Measurements from ENCODE around the gene MUSTN1. TPM values are rescaled to one million over a fixed set of nuclear protein-coding genes. Genes with fewer than 3 reads are reported as not detected.
A peak's percentile ranks its signal among the peaks of the same experiment; 100 is the strongest.

The MUSTN1 gene
- total and polyA plus RNA-seq, 4 donors, result 0.25 to 12.1 (median 3.9) TPM

DNA sequence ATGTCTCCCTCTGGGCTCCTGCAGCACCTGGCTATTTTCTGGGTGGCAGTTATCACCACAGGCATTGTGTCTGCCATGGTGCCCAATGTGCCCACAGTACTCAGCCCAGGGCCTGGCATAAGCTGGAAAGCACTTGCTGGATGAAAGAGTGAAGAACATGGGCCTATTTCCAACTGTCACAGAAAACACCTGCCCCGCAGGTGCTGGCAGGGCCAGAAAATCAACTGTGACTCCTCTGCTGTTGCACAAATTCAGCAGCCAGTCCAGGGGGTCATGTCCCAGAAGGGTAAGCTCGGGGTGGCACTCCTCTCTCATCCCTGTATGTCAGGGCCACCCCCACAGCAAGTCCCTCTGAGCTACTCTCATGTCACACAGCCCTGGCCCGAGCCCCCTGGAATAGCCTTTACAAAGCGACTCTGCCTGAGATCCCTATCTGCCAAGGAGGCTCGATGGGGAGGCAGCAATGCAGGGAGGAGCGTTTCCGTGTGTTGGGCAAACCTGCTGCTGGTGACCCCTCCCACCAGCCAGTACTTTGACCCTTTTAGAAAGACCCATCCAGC, 23.3 kb downstream of the MUSTN1 start (continued):
- TF ChIP-seq, protein P1, sequence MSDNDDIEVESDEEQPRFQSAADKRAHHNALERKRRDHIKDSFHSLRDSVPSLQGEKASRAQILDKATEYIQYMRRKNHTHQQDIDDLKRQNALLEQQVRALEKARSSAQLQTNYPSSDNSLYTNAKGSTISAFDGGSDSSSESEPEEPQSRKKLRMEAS (IDR thresholded peaks at IDR 0.05), result no peak

GRCh38 chr3:52810923-52811322, 23.9 kb downstream of the MUSTN1 start:
- H3K27ac ChIP-seq (ENCODE audit: low read depth in 1 of 2, low read length in 2 of 2), result peak overlapping the region; percentile 66 to 77
- no peak overlapping the region for H3K4me3 ChIP-seq (ENCODE audit: low read depth in 1 of 3, low read length in 3 of 3)
- no peak for DNase-seq (ENCODE audit: low spot score)
- WGBS, result 56% methylated on average over 11 of the region's 11 CpGs
- TF ChIP-seq, protein P1 (IDR thresholded peaks at IDR 0.05), result peak; percentile 19
- TF ChIP-seq YY1 (IDR thresholded peaks at IDR 0.05) (peak; percentile 72), EGR1 (IDR thresholded peaks at IDR 0.05; ENCODE audit: low read depth in 2 of 2) (no peak), HNF4A (conservative IDR thresholded peaks at IDR 0.05) (peak; percentile 79 to 91), JUND (IDR thresholded peaks at IDR 0.05) (no peak), RAD21 (IDR thresholded peaks at IDR 0.05) (peak in 1 of 2 donors; percentile 21), RXRA (IDR thresholded peaks at IDR 0.05) (peak; percentile 32 to 76)
- TF ChIP-seq, protein P2, sequence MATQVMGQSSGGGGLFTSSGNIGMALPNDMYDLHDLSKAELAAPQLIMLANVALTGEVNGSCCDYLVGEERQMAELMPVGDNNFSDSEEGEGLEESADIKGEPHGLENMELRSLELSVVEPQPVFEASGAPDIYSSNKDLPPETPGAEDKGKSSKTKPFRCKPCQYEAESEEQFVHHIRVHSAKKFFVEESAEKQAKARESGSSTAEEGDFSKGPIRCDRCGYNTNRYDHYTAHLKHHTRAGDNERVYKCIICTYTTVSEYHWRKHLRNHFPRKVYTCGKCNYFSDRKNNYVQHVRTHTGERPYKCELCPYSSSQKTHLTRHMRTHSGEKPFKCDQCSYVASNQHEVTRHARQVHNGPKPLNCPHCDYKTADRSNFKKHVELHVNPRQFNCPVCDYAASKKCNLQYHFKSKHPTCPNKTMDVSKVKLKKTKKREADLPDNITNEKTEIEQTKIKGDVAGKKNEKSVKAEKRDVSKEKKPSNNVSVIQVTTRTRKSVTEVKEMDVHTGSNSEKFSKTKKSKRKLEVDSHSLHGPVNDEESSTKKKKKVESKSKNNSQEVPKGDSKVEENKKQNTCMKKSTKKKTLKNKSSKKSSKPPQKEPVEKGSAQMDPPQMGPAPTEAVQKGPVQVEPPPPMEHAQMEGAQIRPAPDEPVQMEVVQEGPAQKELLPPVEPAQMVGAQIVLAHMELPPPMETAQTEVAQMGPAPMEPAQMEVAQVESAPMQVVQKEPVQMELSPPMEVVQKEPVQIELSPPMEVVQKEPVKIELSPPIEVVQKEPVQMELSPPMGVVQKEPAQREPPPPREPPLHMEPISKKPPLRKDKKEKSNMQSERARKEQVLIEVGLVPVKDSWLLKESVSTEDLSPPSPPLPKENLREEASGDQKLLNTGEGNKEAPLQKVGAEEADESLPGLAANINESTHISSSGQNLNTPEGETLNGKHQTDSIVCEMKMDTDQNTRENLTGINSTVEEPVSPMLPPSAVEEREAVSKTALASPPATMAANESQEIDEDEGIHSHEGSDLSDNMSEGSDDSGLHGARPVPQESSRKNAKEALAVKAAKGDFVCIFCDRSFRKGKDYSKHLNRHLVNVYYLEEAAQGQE (IDR thresholded peaks at IDR 0.05), result no peak
- peaks cover 15 to 48% (median 38%) of the 10 kb centered on the region in 4 donors for H3K36me3 ChIP-seq (ENCODE audit: control insufficient read depth in 4 of 4, insufficient read depth in 3 of 4, low read depth in 1 of 4, low read length in 3 of 4)
- no peak overlapping the region for H3K9ac ChIP-seq (ENCODE audit: low read depth in 1 of 2, low read length in 2 of 2)
- H3K27me3 ChIP-seq (ENCODE audit: control insufficient read depth in 4 of 4, insufficient read depth in 4 of 4, low read length in 3 of 4), result no peaks in the 10 kb centered on the region
- peaks cover 0 to 40% (median 26%) of the 10 kb centered on the region in 4 donors for H3K4me1 ChIP-seq (ENCODE audit: control insufficient read depth in 4 of 4, insufficient read depth in 4 of 4, low read length in 3 of 4)
- no peaks in the 10 kb centered on the region for H3K9me3 ChIP-seq (ENCODE audit: control insufficient read depth in 4 of 4, low read length in 3 of 4)

GRCh38 chr3:52809662-52810377, 25.0 kb downstream of the MUSTN1 start:
- Histone ChIP-seq H3K27me3 (ENCODE audit: control insufficient read depth in 4 of 4, insufficient read depth in 4 of 4, low read length in 3 of 4) (no peaks in the 10 kb centered on the region), H3K4me1 (ENCODE audit: control insufficient read depth in 4 of 4, insufficient read depth in 4 of 4, low read length in 3 of 4) (peaks cover 0 to 38% (median 26%) of the 10 kb centered on the region in 4 donors), H3K4me3 (ENCODE audit: low read depth in 1 of 3, low read length in 3 of 3) (no peak overlapping the region), H3K27ac (ENCODE audit: low read depth in 1 of 2, low read length in 2 of 2) (peak overlapping the region; percentile 28 to 59), H3K36me3 (ENCODE audit: control insufficient read depth in 4 of 4, insufficient read depth in 3 of 4, low read depth in 1 of 4, low read length in 3 of 4) (peaks cover 21 to 56% (median 43%) of the 10 kb centered on the region in 4 donors), H3K9ac (ENCODE audit: low read depth in 1 of 2, low read length in 2 of 2) (no peak overlapping the region), H3K9me3 (ENCODE audit: control insufficient read depth in 4 of 4, low read length in 3 of 4) (no peaks in the 10 kb centered on the region)
- TF ChIP-seq NR2F2 (IDR thresholded peaks at IDR 0.05), result peak; percentile 7
- TF ChIP-seq HNF4G (IDR thresholded peaks at IDR 0.05), result no peak
- peak in 1 of 2 donors; percentile 11 for TF ChIP-seq RAD21 (IDR thresholded peaks at IDR 0.05)
- WGBS, result 75% methylated on average over 7 of the region's 7 CpGs
- no peak for DNase-seq (ENCODE audit: low spot score)

GRCh38 chr3:52809149-52809548, 25.7 kb downstream of the MUSTN1 start:
- Histone ChIP-seq H3K4me3 (ENCODE audit: low read depth in 1 of 3, low read length in 3 of 3) (no peak overlapping the region), H3K9ac (ENCODE audit: low read depth in 1 of 2, low read length in 2 of 2) (no peak overlapping the region), H3K36me3 (ENCODE audit: control insufficient read depth in 4 of 4, insufficient read depth in 3 of 4, low read depth in 1 of 4, low read length in 3 of 4) (peaks cover 20 to 60% (median 47%) of the 10 kb centered on the region in 4 donors), H3K4me1 (ENCODE audit: control insufficient read depth in 4 of 4, insufficient read depth in 4 of 4, low read length in 3 of 4) (peaks cover 0 to 34% (median 21%) of the 10 kb centered on the region in 4 donors), H3K9me3 (ENCODE audit: control insufficient read depth in 4 of 4, low read length in 3 of 4) (no peaks in the 10 kb centered on the region), H3K27ac (ENCODE audit: low read depth in 1 of 2, low read length in 2 of 2) (peak overlapping the region in 1 of 2 donors; percentile 59), H3K27me3 (ENCODE audit: control insufficient read depth in 4 of 4, insufficient read depth in 4 of 4, low read length in 3 of 4) (no peaks in the 10 kb centered on the region)
- no peak for TF ChIP-seq JUND (IDR thresholded peaks at IDR 0.05)
- DNase-seq (ENCODE audit: low spot score), result no peak
- 80% methylated on average over 2 of the region's 2 CpGs for WGBS

Data from liver (tissue), 9 donors.